ENCODE results near the gene GPC3. TPM values are rescaled to one million over a fixed set of nuclear protein-coding genes. Genes with fewer than 3 reads are reported as not detected.

Gene GPC3
- total RNA-seq, 2 donors from 2014 or later, result 1.9 to 2.0 TPM

DNA sequence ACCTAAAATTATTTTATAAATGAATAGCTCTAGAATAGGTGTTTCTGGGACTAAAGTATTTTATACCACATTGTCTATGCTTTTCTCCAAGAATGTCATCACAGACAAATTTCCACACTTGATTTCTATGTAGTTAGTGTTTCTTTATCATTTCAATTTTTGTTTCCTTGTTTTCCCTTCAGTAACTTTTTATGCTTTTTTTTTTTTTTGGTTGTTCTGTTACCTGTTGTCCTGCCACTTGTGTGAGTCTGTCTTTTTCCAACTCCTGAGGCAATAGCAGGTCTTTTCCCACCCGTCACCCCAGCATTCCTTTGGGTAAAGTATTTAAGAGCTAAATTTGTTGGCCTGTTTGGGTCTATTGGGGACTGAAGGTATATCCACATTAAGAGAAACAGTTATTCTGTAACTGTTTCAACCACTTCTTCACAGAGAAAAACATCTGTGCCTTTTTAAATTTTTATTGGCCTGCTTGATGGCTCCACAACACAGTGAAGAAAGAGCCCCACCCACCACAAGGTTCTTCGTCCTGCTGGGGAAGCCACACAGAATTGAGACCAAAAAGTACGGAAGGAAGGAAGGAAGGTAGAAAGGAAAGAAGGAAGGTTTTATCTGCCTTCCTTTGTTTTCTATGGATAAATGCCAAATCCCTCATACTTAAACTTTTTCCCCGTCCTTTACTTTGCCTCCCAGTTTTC, 17.7 kb upstream of the GPC3 start:
- no peak overlapping the region for H3K4me3 ChIP-seq
- no peaks in the 10 kb centered on the region for H3K4me1 ChIP-seq
- H3K27me3 ChIP-seq, result no peaks in the 10 kb centered on the region
- intact Hi-C loops (cut with DNase I), result no loop called here
- H3K36me3 ChIP-seq, result no peaks in the 10 kb centered on the region
- no peak overlapping the region for H3K9ac ChIP-seq (ENCODE audit: low read depth in 2 of 2, low read length in 2 of 2)
- H3K9me3 ChIP-seq, result no peaks in the 10 kb centered on the region
- no peak for TF ChIP-seq CTCF (IDR thresholded peaks at IDR 0.05)
- no peak overlapping the region for H3K27ac ChIP-seq
- DNase-seq, result no peak

DNA sequence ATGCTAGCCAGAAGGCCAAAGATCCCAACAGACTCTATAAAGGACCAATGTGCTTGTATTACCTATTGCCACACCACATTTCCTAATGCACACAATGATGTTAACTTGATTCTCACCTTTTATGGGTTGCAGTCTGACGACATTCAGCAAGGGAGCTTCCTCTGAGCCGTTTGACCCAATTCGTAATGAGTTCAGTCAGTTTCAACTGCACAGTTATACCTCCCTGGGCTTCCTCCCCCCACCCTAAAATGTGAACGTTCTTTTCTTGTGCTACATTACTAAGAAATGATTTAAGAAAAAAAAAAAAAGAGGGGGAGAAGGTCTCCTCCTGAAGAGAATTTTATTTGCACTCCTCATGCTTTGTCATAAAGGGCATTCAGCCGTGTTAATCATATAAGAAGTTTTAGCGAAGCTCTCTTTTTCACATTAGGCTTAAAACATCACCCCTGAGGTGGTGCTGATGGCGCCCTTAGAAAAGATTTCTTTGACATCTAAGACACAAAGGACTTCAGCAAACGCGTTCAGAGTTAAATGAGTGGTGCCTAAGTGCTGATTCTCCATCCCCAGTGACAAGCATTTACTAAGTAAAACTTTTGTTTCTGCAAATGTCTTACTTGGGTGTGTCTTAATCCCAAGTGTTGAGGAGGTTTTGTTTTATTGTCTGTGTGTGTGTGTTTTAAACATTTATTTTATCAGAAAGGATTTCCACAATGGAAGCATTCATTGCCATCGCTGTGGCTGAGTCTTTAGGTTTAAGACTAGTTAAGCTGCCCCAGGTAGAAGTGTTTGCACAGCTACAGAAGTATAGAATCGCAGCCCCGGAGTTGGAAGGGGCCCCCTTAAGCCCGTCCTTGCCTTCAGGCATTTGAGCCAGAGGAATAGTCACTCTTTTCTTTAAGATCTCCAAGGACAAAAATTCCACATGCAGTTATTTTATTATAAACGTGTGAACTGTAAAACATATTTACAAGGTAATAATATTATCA, 15.2 kb upstream of the GPC3 start:
- Histone ChIP-seq H3K27me3 (no peaks in the 10 kb centered on the region), H3K36me3 (no peaks in the 10 kb centered on the region), H3K9me3 (no peaks in the 10 kb centered on the region), H3K4me1 (no peaks in the 10 kb centered on the region), H3K27ac (no peak overlapping the region), H3K9ac (ENCODE audit: low read depth in 2 of 2, low read length in 2 of 2) (no peak overlapping the region), H3K4me3 (no peak overlapping the region)
- TF ChIP-seq CTCF (IDR thresholded peaks at IDR 0.05), result no peak
- intact Hi-C loops (cut with DNase I), result no loop called here
- DNase-seq, result no peak

GRCh38 chrX:133999031-133999705, 13.8 kb upstream of the GPC3 start:
- no peaks in the 10 kb centered on the region for H3K9me3 ChIP-seq
- DNase-seq, result no peak
- no peaks in the 10 kb centered on the region for H3K36me3 ChIP-seq
- H3K27me3 ChIP-seq, result no peaks in the 10 kb centered on the region
- no peaks in the 10 kb centered on the region for H3K4me1 ChIP-seq
- H3K27ac ChIP-seq, result no peak overlapping the region
- no peak overlapping the region for H3K9ac ChIP-seq (ENCODE audit: low read depth in 2 of 2, low read length in 2 of 2)
- TF ChIP-seq CTCF (IDR thresholded peaks at IDR 0.05), result no peak
- intact Hi-C loops (cut with DNase I), result no loop called here
- H3K4me3 ChIP-seq, result no peak overlapping the region

- Histone ChIP-seq H3K4me1 (no peaks in the 10 kb centered on the region), H3K27me3 (no peaks in the 10 kb centered on the region), H3K9ac (ENCODE audit: low read depth in 2 of 2, low read length in 2 of 2) (no peak overlapping the region), H3K9me3 (no peaks in the 10 kb centered on the region), H3K27ac (no peak overlapping the region), H3K36me3 (no peaks in the 10 kb centered on the region), H3K4me3 (no peak overlapping the region)
- intact Hi-C loops (cut with DNase I), result no loop called here
- no peak for DNase-seq
- no peak for TF ChIP-seq CTCF (IDR thresholded peaks at IDR 0.05)
Measured at GRCh38 chrX:133995759-133996158, 10.4 kb upstream of the GPC3 start.

DNA sequence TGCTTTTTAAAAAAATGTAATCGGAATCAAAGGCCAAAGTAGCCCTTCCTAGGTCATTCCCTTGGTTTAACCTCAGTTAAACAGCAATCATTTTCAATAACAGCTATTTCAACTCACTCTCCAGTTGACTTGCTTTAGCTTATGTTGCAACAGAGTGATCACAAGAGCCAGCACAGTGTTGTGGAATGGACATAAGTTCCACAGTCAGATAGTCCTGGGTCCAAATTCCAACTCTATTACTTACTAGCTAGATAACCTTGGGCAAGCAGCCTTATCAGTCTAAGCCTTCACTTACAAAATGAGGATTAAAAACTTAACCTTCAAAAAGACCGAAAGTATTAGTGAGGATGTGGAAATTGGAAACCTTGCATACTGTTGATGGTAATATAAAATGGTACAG, 9.2 kb upstream of the GPC3 start:
- no peaks in the 10 kb centered on the region for H3K9me3 ChIP-seq

More for the DNA sequence above, 9.2 kb upstream of the GPC3 start:
- no peak for TF ChIP-seq CTCF (IDR thresholded peaks at IDR 0.05)
- Histone ChIP-seq H3K27me3 (no peaks in the 10 kb centered on the region), H3K4me3 (no peak overlapping the region), H3K27ac (no peak overlapping the region), H3K4me1 (no peaks in the 10 kb centered on the region), H3K9ac (ENCODE audit: low read depth in 2 of 2, low read length in 2 of 2) (no peak overlapping the region), H3K36me3 (no peaks in the 10 kb centered on the region)
- no peak for DNase-seq
- intact Hi-C loops (cut with DNase I), result no loop called here
